Stimulated activated CD4-positive, alpha-beta T cell treated with anti-CD3 and anti-CD28 coated beads, Interleukin-1b, Interleukin-23, amount 100 ng/mL, for 1 hour (primary cell): Measurements from ENCODE around the gene RPLP1.

Experiments used
- DNase-seq, 2 donors: peaks; one replicate each; pipeline ENCODE4 v3.0.0-alpha.2; 2020; ENCODE audit warnings: low read depth in 2 of 2

RPLP1 gene

DNA sequence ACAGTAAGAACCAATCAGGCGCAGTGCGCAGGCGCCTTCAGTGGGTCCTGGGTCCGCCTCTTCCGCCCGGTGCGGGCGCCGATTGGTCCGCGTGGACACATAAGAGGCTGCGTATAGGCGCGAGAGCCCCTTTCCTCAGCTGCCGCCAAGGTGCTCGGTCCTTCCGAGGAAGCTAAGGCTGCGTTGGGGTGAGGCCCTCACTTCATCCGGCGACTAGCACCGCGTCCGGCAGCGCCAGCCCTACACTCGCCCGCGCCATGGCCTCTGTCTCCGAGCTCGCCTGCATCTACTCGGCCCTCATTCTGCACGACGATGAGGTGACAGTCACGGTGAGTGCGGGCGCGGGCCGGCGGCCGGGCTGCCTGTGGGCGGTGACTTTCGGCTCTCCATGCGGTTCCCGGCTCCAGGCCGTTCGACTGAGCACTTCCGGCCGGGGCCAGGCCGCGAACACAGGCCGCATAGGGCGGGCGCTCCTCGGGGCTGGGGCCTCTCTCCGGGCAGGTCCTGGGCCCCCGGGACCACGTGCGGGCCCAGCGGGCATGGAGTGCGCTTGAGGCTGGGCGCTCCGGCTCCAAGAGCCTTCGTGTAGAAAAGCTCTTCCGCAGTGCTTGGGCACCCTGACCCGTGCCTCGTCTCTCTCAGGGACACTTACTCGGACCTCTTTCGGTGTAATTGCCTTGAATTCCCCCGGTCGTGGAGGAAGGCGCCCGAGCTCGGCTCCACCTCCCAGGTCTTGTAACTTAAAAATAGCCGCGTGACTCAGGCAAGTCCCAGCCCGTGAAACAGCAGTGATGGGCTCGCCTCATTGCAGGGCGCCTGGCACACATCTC lies at the start of gene RPLP1:
Gene RPLP1 (plus strand): TSS at position 127 of the 830 bp plus-strand sequence. CDS start 131 bp downstream, at position 258.
- DNase-seq: peak; percentile 84 to 93

- DNase-seq: no peak
These were observed 49.0 kb upstream of the RPLP1 start for GRCh38 chr15:69403594-69403993.

GRCh38 chr15:69405110-69405509 lies 47.5 kb upstream of the RPLP1 start:
- DNase-seq: no peak

DNA sequence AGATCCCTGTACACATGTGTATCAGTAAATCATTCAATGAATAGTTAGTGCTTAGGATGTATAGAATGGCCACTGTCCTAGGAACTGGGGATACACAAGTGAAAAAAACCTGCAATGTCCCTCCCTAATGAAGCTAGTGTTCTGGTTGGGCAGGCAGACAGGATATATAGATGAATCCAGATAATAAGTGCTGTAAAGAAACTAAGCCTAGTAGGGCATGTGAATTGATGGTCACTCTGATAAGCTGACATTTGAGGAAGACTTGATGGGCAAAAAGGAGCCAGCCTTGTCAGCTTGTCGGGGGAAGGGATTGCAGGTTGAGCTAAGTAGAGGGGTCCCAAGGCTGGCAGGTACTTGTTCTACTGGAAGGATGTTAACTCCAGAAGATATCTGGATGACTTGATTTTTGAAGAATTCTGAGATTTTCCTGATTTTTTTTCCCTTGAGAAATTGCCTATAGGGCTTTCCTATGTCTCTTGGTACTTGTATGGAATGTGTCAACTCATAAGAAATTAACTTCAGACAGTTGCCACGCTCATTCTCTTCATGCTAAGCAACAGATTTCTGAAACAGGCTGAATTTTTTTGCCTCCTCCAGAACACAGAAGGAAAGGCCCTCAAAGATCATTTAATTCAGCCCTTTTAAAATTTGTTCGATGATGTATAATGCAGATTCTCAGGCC lies 44.8 kb upstream of the RPLP1 start:
- DNase-seq: no peak

- no peak for DNase-seq
These were observed 43.8 kb upstream of the RPLP1 start for GRCh38 chr15:69408841-69409240.

DNA sequence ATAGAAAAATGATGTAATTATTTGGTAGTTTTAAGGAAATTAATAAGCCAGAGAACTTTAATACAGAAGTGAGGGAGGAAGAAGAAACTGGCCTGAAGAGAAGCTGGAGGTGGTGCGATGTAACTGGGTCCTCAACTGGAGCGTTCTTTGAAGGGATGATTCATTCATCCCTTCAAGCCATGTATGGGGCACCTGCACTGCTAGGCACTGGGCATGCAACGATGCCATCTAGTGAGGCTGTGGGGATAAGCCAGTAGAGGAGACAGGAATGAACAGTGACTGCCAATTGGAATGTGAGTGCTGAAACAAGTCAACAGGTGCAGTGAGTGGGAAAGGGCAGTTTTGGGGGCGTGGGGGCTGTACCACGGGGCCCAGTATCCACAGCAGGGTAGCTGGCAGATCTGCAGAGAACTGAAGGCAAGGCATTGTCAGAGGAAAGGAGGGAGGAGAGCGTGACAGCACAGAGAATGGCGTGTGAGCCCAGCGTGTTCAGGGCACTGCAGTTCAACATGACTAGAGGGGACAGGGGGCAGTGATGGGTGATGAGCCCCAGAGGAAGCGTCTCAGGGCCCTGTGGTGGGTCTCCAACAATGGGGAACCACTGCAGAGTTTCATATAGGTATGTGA lies 42.3 kb upstream of the RPLP1 start:
- DNase-seq: no peak

DNA sequence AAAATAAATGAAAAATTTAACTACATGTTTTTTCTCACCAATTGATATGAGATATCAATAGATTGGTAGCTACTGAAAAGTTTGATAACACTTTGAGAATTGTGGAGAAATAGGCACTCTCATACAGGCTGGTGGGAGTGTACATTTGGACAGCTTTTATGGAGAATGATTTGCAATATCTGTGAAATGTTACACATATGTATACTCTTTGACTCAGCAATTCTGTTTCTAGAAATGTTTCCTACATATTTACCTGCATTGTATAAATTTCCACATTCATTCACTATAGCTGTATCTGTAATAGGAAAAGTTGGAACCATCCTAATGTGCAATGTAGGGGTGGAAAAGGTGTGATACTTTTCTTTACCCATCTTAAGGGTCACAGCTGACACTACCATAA lies 40.3 kb upstream of the RPLP1 start:
- no peak for DNase-seq

DNA sequence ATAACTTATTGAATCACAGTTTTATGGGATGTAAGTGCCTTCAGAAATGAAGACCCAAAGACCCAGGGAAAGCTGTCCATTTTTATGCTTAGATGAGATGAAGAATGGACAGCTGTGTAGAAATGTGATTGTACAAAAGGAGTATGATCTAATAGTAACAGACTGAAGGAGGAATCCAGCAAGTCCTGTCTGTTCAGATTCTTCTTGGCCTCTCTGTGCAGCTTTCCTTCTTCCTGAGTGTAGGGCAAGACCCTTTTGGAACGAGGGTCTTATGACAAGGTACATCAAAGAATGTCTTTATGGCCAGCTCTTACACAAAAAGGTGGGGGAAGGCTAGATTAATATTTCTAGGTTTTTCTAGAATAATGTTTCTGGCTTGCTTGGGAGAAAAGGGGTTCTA lies 39.9 kb upstream of the RPLP1 start:
- no peak for DNase-seq

DNA sequence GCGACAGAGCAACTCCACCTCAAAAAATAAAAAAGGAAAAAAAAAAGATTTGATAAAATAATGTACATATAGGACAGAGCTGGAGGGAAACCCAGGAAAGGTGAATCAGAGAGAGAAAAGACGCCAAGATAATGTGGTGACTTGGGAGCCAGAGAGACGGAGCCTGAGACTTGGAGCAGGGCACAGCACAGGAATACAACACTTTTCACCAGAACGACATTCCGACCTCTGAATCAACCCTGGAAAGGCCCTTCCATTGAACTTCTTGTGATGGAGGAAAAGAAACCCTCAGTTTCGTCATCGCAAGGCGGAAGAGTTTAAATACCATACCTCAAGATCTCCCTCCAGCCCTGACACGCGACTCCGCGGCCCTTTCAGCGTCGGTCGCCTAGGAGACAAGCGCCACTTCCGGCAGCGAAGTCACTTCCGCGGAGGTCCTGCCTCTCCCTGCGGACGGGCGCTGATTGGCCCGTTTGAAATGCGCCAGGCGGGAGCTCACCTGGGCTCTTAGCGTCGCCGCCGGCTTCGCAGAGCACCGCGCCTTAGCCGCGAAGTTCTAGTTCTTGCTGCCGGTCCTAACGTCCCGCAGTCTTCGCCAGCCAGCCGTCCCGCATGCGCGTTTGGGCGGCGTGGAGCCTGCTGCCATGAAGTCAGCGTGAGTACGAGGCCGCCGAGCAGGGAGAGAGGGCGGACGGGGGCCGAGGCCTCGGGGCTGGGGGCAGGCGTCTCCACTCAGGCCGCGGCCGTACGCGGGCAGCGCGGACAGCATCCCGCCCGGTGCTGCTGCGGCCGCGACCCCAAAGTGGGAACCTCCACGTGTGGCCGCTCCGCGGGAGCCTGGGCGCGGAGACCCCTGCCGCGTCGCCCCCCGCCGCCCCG lies 38.6 kb upstream of the RPLP1 start, which contains the start of gene KIF23:
Gene KIF23 (plus strand): TSS at position 528 of the 879 bp plus-strand sequence. CDS start 117 bp downstream, at position 645.
- peak; percentile 79 to 81 for DNase-seq

DNA sequence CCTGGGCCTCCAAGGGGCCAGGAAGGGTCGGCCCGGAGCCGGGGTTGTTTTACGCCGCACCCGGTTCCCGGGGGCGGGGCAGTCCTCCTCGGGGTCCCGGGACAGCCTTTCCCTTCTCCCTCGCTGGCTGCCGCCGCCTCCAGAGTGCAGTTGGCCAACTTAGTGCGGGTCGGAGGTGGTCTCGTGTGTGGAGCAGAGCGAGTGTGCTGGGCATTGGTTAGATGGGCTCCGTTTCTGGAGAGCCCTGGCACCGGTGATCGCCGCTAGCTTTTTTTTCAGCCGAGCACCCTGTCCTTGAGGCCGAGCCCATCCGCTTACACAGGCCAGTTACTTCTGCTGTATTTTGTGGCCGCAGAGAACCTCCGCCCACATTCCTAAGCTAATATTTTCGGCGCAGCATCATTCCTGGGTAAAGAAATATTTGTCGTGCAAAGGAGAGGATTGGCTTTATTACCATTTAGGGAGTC lies 37.9 kb upstream of the RPLP1 start:
- no peak for DNase-seq

DNA sequence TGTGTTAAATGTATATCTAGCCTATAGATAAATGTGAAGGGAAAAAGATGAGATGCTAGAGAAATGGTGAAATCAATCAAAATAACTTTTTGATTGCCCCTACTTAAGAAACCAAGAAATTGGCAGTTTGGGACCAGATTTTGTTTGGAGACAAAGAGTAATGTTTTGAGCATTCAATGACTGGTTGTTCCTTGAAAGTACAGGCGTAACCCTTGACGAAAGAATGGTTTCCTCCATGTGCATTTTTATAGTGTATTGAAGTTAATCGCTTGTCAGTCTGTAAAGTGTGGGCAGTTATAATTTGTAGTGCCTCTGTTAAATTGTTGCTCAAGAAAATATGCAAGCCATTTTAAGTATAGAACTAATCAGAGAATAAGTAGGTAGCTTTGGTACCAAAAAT lies 37.2 kb upstream of the RPLP1 start:
- DNase-seq: no peak

GRCh38 chr15:69417581-69417980 lies 35.0 kb upstream of the RPLP1 start:
- no peak for DNase-seq

- DNase-seq: no peak
These were observed 31.1 kb upstream of the RPLP1 start for GRCh38 chr15:69421498-69421897.

DNA sequence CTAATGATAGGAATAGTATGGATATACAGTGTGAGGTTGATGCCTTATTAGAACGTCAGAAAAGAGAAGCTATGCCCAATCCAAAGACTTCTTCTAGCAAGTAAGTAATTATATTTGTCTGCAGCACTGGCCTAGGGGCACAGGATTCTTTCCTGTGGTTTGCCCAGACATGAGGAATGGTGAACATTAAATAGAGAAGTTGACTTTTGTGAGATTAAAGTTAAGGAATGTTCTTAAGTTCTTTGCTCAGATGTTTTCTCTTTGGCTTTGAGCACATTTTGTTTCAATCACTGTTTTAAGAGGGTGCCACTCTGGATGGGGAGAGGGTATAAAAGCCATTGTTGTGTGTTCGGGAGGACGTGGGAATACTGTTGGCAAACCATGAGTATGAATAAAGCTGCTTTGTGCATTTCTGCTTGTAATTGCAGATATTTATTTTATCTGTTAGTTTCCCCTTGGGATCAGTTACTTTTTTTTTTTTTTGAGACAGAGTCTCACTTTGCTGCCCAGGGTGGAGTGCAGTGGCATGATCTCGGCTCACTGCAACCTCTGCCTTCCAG lies 30.2 kb upstream of the RPLP1 start:
- DNase-seq: no peak

GRCh38 chr15:69424001-69424400 lies 28.6 kb upstream of the RPLP1 start:
- DNase-seq: no peak

- DNase-seq: no peak
These were observed 27.7 kb upstream of the RPLP1 start for GRCh38 chr15:69424748-69425413.

- DNase-seq: no peak
These were observed 18.8 kb upstream of the RPLP1 start for GRCh38 chr15:69433831-69434230.

DNA sequence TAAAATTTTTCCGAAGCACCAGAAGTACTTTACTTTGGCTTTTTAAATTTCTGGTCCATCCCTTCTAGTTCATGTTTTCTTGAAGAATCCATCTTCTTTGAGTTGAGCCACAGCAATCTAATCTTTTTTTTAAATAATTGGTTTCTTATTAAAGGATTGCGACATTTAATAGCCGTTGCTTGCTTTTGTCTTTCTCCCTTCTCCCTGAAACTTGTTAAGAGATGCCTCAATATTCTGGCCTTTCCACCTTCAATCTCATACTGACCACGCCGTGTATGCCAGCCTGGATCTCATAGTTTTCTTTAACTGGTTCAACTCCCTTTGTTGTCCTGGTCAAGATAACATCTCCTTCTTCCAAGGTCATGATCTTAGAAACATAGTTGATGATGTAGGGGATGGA lies 18.4 kb upstream of the RPLP1 start:
- DNase-seq: no peak

GRCh38 chr15:69434679-69435078 lies 17.9 kb upstream of the RPLP1 start:
- DNase-seq: no peak

- DNase-seq: no peak
These were observed 16.6 kb upstream of the RPLP1 start for GRCh38 chr15:69435985-69436384.

- DNase-seq: no peak
These were observed 15.7 kb upstream of the RPLP1 start for GRCh38 chr15:69436951-69437350.
